ENCODE measurements around the gene SLC2A2.

The SLC2A2 gene

GRCh38 chr3:170959457-170959856, 67.1 kb downstream of the SLC2A2 start:
- Histone ChIP-seq H3K4me1 (ENCODE audit: low read length) (peaks cover 7% of the 10 kb centered on the region), H3K27ac (ENCODE audit: low read length) (no peak overlapping the region), H2AFZ (ENCODE audit: low read depth, low read length) (no peak overlapping the region), H3K9me3 (ENCODE audit: insufficient read depth, low read length) (no peaks in the 10 kb centered on the region), H4K20me1 (ENCODE audit: insufficient read depth, low read length) (no peaks in the 10 kb centered on the region), H3K79me2 (ENCODE audit: low read length) (no peaks in the 10 kb centered on the region), H3K27me3 (ENCODE audit: low read depth, low read length) (no peaks in the 10 kb centered on the region; the same call in 1 of the 2 replicates), H3K36me3 (replicated peaks; ENCODE audit: low read depth, low read length) (no peaks in the 10 kb centered on the region), H3K4me3 (ENCODE audit: low read length) (no peak overlapping the region), H3K9ac (ENCODE audit: low read length) (no peak overlapping the region), H3K4me2 (ENCODE audit: low read length) (no peak overlapping the region)
- TF ChIP-seq CTCF (IDR thresholded peaks at IDR 0.05; ENCODE audit: low read depth, low read length) (no peak), EZH2phosphoT487 (IDR thresholded peaks at IDR 0.05; ENCODE audit: low read depth) (no peak)

- Histone ChIP-seq H3K27ac (ENCODE audit: low read length) (no peak overlapping the region), H4K20me1 (ENCODE audit: insufficient read depth, low read length) (no peaks in the 10 kb centered on the region), H3K36me3 (replicated peaks; ENCODE audit: low read depth, low read length) (no peaks in the 10 kb centered on the region), H3K4me3 (ENCODE audit: low read length) (no peak overlapping the region), H3K27me3 (ENCODE audit: low read depth, low read length) (no peaks in the 10 kb centered on the region; the same call in 1 of the 2 replicates), H2AFZ (ENCODE audit: low read depth, low read length) (no peak overlapping the region), H3K9ac (ENCODE audit: low read length) (no peak overlapping the region), H3K79me2 (ENCODE audit: low read length) (no peaks in the 10 kb centered on the region), H3K9me3 (ENCODE audit: insufficient read depth, low read length) (no peaks in the 10 kb centered on the region), H3K4me2 (ENCODE audit: low read length) (no peak overlapping the region), H3K4me1 (ENCODE audit: low read length) (no peaks in the 10 kb centered on the region)
- no peak for TF ChIP-seq EZH2phosphoT487 (IDR thresholded peaks at IDR 0.05; ENCODE audit: low read depth)
- no peak for TF ChIP-seq CTCF (IDR thresholded peaks at IDR 0.05; ENCODE audit: low read depth, low read length)
Measured at GRCh38 chr3:170956647-170957046, 69.9 kb downstream of the SLC2A2 start.

- H3K4me3 ChIP-seq (ENCODE audit: low read length): no peak overlapping the region
- H3K79me2 ChIP-seq (ENCODE audit: low read length): no peaks in the 10 kb centered on the region
- no peaks in the 10 kb centered on the region for H3K9me3 ChIP-seq (ENCODE audit: insufficient read depth, low read length)
- TF ChIP-seq EZH2phosphoT487 (IDR thresholded peaks at IDR 0.05; ENCODE audit: low read depth): no peak
- TF ChIP-seq CTCF (IDR thresholded peaks at IDR 0.05; ENCODE audit: low read depth, low read length): no peak
- H3K36me3 ChIP-seq (replicated peaks; ENCODE audit: low read depth, low read length): no peaks in the 10 kb centered on the region
- no peaks in the 10 kb centered on the region for H3K4me1 ChIP-seq (ENCODE audit: low read length)
- H2AFZ ChIP-seq (ENCODE audit: low read depth, low read length): no peak overlapping the region
- H3K9ac ChIP-seq (ENCODE audit: low read length): no peak overlapping the region
- no peaks in the 10 kb centered on the region; the same call in 1 of the 2 replicates for H3K27me3 ChIP-seq (ENCODE audit: low read depth, low read length)
- H3K27ac ChIP-seq (ENCODE audit: low read length): no peak overlapping the region
- no peak overlapping the region for H3K4me2 ChIP-seq (ENCODE audit: low read length)
- H4K20me1 ChIP-seq (ENCODE audit: insufficient read depth, low read length): no peaks in the 10 kb centered on the region
Measured at GRCh38 chr3:170953736-170954135, 72.8 kb downstream of the SLC2A2 start.

- no peak overlapping the region for H3K4me2 ChIP-seq (ENCODE audit: low read length)
- TF ChIP-seq CTCF (IDR thresholded peaks at IDR 0.05; ENCODE audit: low read depth, low read length) (no peak), EZH2phosphoT487 (IDR thresholded peaks at IDR 0.05; ENCODE audit: low read depth) (no peak)
- no peaks in the 10 kb centered on the region; the same call in 1 of the 2 replicates for H3K27me3 ChIP-seq (ENCODE audit: low read depth, low read length)
- H3K36me3 ChIP-seq (replicated peaks; ENCODE audit: low read depth, low read length): no peaks in the 10 kb centered on the region
- H2AFZ ChIP-seq (ENCODE audit: low read depth, low read length): no peak overlapping the region
- no peak overlapping the region for H3K9ac ChIP-seq (ENCODE audit: low read length)
- H3K79me2 ChIP-seq (ENCODE audit: low read length): no peaks in the 10 kb centered on the region
- no peaks in the 10 kb centered on the region for H3K9me3 ChIP-seq (ENCODE audit: insufficient read depth, low read length)
- no peak overlapping the region for H3K4me3 ChIP-seq (ENCODE audit: low read length)
- no peak overlapping the region for H3K27ac ChIP-seq (ENCODE audit: low read length)
- H4K20me1 ChIP-seq (ENCODE audit: insufficient read depth, low read length): no peaks in the 10 kb centered on the region
- H3K4me1 ChIP-seq (ENCODE audit: low read length): no peaks in the 10 kb centered on the region
Measured at GRCh38 chr3:170953229-170953628, 73.3 kb downstream of the SLC2A2 start.

All from OCI-LY3 (cell line).